HepG2 (cell line): ENCODE measurements around the gene NEK7. TPM values are rescaled to one million over a fixed set of nuclear protein-coding genes. Genes with fewer than 3 reads are reported as not detected.

Experiments
- E2F5 ChIP-seq: sonication (generic); formaldehyde crosslinking; conservative IDR thresholded peaks from 2 replicates; pipeline ENCODE4 v1.4.0; 2020; ENCODE audit warnings: missing genetic modification reagents
- ERF ChIP-seq: IDR thresholded peaks from 2 replicates; pipeline ENCODE4 v1.6.1; 2018; ENCODE audit warnings: missing biosample characterization, missing genetic modification reagents
- FOSL1 ChIP-seq: sonication (generic); formaldehyde crosslinking; IDR thresholded peaks from 2 replicates; pipeline ENCODE4 v1.9.0; 2021; ENCODE audit warnings: missing genetic modification reagents, borderline replicate concordance
- HMGA1 ChIP-seq: sonication (generic); formaldehyde crosslinking; conservative IDR thresholded peaks from 2 replicates; pipeline ENCODE4 v1.4.0; 2020; ENCODE audit warnings: missing genetic modification reagents
- HOXA3 ChIP-seq: sonication (generic); formaldehyde crosslinking; IDR thresholded peaks from 2 replicates; pipeline ENCODE4 v1.5.0; 2020; ENCODE audit warnings: missing genetic modification reagents
- LRRFIP1 ChIP-seq: sonication (generic); formaldehyde crosslinking; conservative IDR thresholded peaks from 2 replicates; pipeline ENCODE4 v1.4.0; 2020; ENCODE audit warnings: missing genetic modification reagents
- MLLT10 ChIP-seq: sonication (generic); formaldehyde crosslinking; IDR thresholded peaks from 2 replicates; pipeline ENCODE4 v1.4.0; 2020; ENCODE audit warnings: missing genetic modification reagents
- NAIF1 ChIP-seq: sonication (generic); formaldehyde crosslinking; IDR thresholded peaks from 2 replicates; pipeline ENCODE4 v1.5.0; 2020; ENCODE audit warnings: mild to moderate bottlenecking, missing genetic modification reagents, borderline replicate concordance
- POGK ChIP-seq: sonication (generic); formaldehyde crosslinking; conservative IDR thresholded peaks from 2 replicates; pipeline ENCODE4 v1.8.0; 2022; ENCODE audit warnings: mild to moderate bottlenecking, moderate library complexity, missing genetic modification reagents
- TCF7L2 ChIP-seq: IDR thresholded peaks from 2 replicates; pipeline ENCODE4 v1.6.1; 2011; ENCODE audit warnings: mild to moderate bottlenecking, low read depth, low read length, moderate library complexity
- ZBTB25 ChIP-seq: IDR thresholded peaks from 2 replicates; pipeline ENCODE4 v1.6.1; 2018; ENCODE audit warnings: missing genetic modification reagents
- ZNF232 ChIP-seq: sonication (generic); formaldehyde crosslinking; IDR thresholded peaks from 2 replicates; pipeline ENCODE4 v1.4.0; 2020; ENCODE audit warnings: missing genetic modification reagents, borderline replicate concordance
- ZNF281 ChIP-seq: sonication (generic); formaldehyde crosslinking; IDR thresholded peaks from 2 replicates; pipeline ENCODE4 v1.4.0; 2020; ENCODE audit warnings: missing genetic modification reagents, borderline replicate concordance
- ZNF550 ChIP-seq: sonication (generic); formaldehyde crosslinking; IDR thresholded peaks from 2 replicates; pipeline ENCODE4 v1.4.0; 2020; ENCODE audit warnings: mild to moderate bottlenecking, missing genetic modification reagents, borderline replicate concordance
- ZNF562 ChIP-seq: sonication (generic); formaldehyde crosslinking; IDR thresholded peaks from 2 replicates; pipeline ENCODE4 v1.8.0; 2022; ENCODE audit warnings: missing genetic modification reagents, borderline replicate concordance
- ZNF749 ChIP-seq: sonication (generic); formaldehyde crosslinking; IDR thresholded peaks from 2 replicates; pipeline ENCODE4 v1.8.0; 2022; ENCODE audit warnings: mild to moderate bottlenecking, missing genetic modification reagents, moderate library complexity, borderline replicate concordance
- ZNF782 ChIP-seq: sonication (generic); formaldehyde crosslinking; IDR thresholded peaks from 2 replicates; pipeline ENCODE4 v1.4.0; 2020; ENCODE audit warnings: missing genetic modification reagents, mild to moderate bottlenecking, borderline replicate concordance
- polyA plus RNA-seq, 8 experiments: library from polyadenylated mRNA; depleted of rRNA in 3 of 8; stranded (reverse) in 7 of 8; unstranded in 1 of 8; fragments of >200 nt; fragmentation: Illumina TruSeq in 4 of 8; extraction: Trizol in 4 of 8; gene quantifications; 2 replicates each; pipeline versions ENCODE4 v1.2.1 to v1.2.3, GENCODE V29; 2011 to 2016; ENCODE audit warnings: low read depth in 4 of 8, missing spikeins in 1 of 8, mixed read lengths in 1 of 8; ENCODE audit not compliant: insufficient read depth in 1 of 8
- total RNA-seq, 5 experiments: library from RNA; depleted of rRNA; stranded (reverse); fragments of >200 nt; fragmentation: Illumina TruSeq; extraction: Trizol; gene quantifications; 2 replicates each; pipeline ENCODE4 v1.2.3, GENCODE V29; 2016; ENCODE audit warnings: low read depth in 1 of 5

Gene NEK7
- total and polyA plus RNA-seq, 2 of the 13 experiments (the other 11 are each of a cell fraction or from before 2014, with no cell fraction given), result 18.1 to 19.2 TPM

- TF ChIP-seq ZBTB25 (no peak; the same call in 1 of the 2 replicates), ZNF749 (CRISPR knock-in tag) (peak; percentile 57; the same call in 1 of the 2 replicates), MLLT10 (CRISPR knock-in tag) (no peak), NAIF1 (no peak), POGK (no peak; the same call in 1 of the 2 replicates), HOXA3 (CRISPR knock-in tag) (no peak), HMGA1 (no peak), ZNF562 (no peak), E2F5 (CRISPR knock-in tag) (no peak), LRRFIP1 (CRISPR knock-in tag) (no peak), ZNF281 (CRISPR knock-in tag) (no peak), TCF7L2 (no peak), FOSL1 (CRISPR knock-in tag) (no peak), ZNF550 (CRISPR knock-in tag) (no peak), ZNF232 (CRISPR knock-in tag) (no peak), ZNF782 (CRISPR knock-in tag) (no peak), ERF (peak; percentile 67)
Measured at GRCh38 chr1:198158735-198159589, 2.2 kb downstream of the NEK7 start (continued).
